Astrocyte (in vitro differentiated cells and primary cell): ENCODE results near the gene AZIN2. TPM values are rescaled to one million over a fixed set of nuclear protein-coding genes. Genes with fewer than 3 reads are reported as not detected.

ENCODE experiments used
- DNase-seq: peaks from one replicate; pipeline ENCODE4 v3.0.0-alpha.2; 2010; ENCODE audit warnings: low read depth
- FAIRE-seq: peaks from 2 replicates; lab custom pipeline; 2011; peaks lifted over from hg19 to GRCh38; lab: Jason Lieb, UNC
- H2AFZ ChIP-seq: 2 replicates; pipeline ENCODE4 v1.6.0; 2012; ENCODE audit warnings: low read depth, low read length, inconsistent platforms
- H3K27ac ChIP-seq: 2 replicates; pipeline ENCODE4 v1.5.1; 2011; ENCODE audit warnings: low read depth, low read length, inconsistent platforms
- H3K27me3 ChIP-seq: 2 replicates; pipeline ENCODE4 v1.6.0; 2011; ENCODE audit warnings: low read length, inconsistent platforms; ENCODE audit not compliant: insufficient read depth
- H3K36me3 ChIP-seq: 2 replicates; pipeline ENCODE4 v1.5.1; 2011; ENCODE audit warnings: low read length, inconsistent platforms; ENCODE audit not compliant: insufficient read depth
- H3K4me1 ChIP-seq: 2 replicates; pipeline ENCODE4 v1.5.1; 2011; ENCODE audit warnings: low read length, inconsistent platforms; ENCODE audit not compliant: insufficient read depth
- H3K4me2 ChIP-seq: 2 replicates; pipeline ENCODE4 v1.6.0; 2012; ENCODE audit warnings: low read length, inconsistent platforms
- H3K4me3 ChIP-seq: 2 replicates; pipeline ENCODE4 v1.5.1; 2011; ENCODE audit warnings: low read depth, mild to moderate bottlenecking, low read length, inconsistent platforms; ENCODE audit not compliant: insufficient read depth
- H3K79me2 ChIP-seq: 2 replicates; pipeline ENCODE4 v1.6.0; 2012; ENCODE audit warnings: mild to moderate bottlenecking, low read length, inconsistent platforms; ENCODE audit not compliant: insufficient read depth
- H3K9ac ChIP-seq: 2 replicates; pipeline ENCODE4 v1.6.0; 2012; ENCODE audit warnings: mild to moderate bottlenecking, low read length, inconsistent platforms
- H3K9me3 ChIP-seq: 2 replicates; pipeline ENCODE4 v1.5.1; 2012; ENCODE audit warnings: low read depth, mild to moderate bottlenecking, low read length, inconsistent platforms; ENCODE audit not compliant: insufficient read depth
- H4K20me1 ChIP-seq: 2 replicates; pipeline ENCODE4 v1.6.0; 2012; ENCODE audit warnings: low read length, inconsistent platforms; ENCODE audit not compliant: insufficient read depth
- H3K27ac Mint-ChIP-seq: one replicate; pipeline ENCODE4 v1.8.0; 2021; ENCODE audit warnings: mild to moderate bottlenecking, mixed read lengths; ENCODE audit not compliant: unreplicated experiment
- H3K27me3 Mint-ChIP-seq: one replicate; pipeline ENCODE4 v1.8.0; 2021; ENCODE audit warnings: low read depth, mixed read lengths; ENCODE audit not compliant: unreplicated experiment
- H3K36me3 Mint-ChIP-seq: one replicate; pipeline ENCODE4 v1.8.0; 2021; ENCODE audit warnings: low read depth, mixed read lengths; ENCODE audit not compliant: unreplicated experiment
- H3K4me1 Mint-ChIP-seq: one replicate; pipeline ENCODE4 v1.8.0; 2021; ENCODE audit warnings: low read depth, mixed read lengths; ENCODE audit not compliant: unreplicated experiment
- H3K4me3 Mint-ChIP-seq: one replicate; pipeline ENCODE4 v1.8.0; 2021; ENCODE audit warnings: mild to moderate bottlenecking, moderate library complexity, mixed read lengths; ENCODE audit not compliant: unreplicated experiment
- H3K9me3 Mint-ChIP-seq: one replicate; pipeline ENCODE4 v1.8.0; 2021; ENCODE audit warnings: mild to moderate bottlenecking, mixed read lengths; ENCODE audit not compliant: unreplicated experiment
- CTCF ChIP-seq: IDR thresholded peaks from 2 replicates; pipeline ENCODE4 v1.5.1; 2011; ENCODE audit warnings: low read depth, mild to moderate bottlenecking, inconsistent platforms, low read length, moderate library complexity; ENCODE audit not compliant: insufficient read depth
- EZH2 ChIP-seq: IDR thresholded peaks from 2 replicates; pipeline ENCODE4 v1.6.1; 2012; ENCODE audit warnings: mild to moderate bottlenecking, low read length, inconsistent platforms; ENCODE audit not compliant: insufficient read depth
- total RNA-seq: library from RNA; stranded (reverse); gene quantifications from 2 replicates; pipeline ENCODE4 v1.2.1, GENCODE V29; 2021

The AZIN2 gene
- total RNA-seq, 1 donor from 2014 or later: 10.1 TPM

GRCh38 chr1:33032126-33032869 is 48.7 kb upstream of the AZIN2 start:
- H3K79me2 ChIP-seq: peaks cover 91% of the 10 kb centered on the region
- TF ChIP-seq EZH2 (no peak), CTCF (no peak)
- Mint-ChIP-seq H3K4me3 (no peak overlapping the region), H3K27ac (no peak overlapping the region), H3K9me3 (no peaks in the 10 kb centered on the region), H3K27me3 (no peaks in the 10 kb centered on the region), H3K4me1 (peaks cover 22% of the 10 kb centered on the region), H3K36me3 (peaks cover 4% of the 10 kb centered on the region)
- H3K4me3 ChIP-seq: no peak overlapping the region
- no peak overlapping the region for H3K9ac ChIP-seq
- peaks cover 75% of the 10 kb centered on the region for H4K20me1 ChIP-seq
- no peak overlapping the region for H3K27ac ChIP-seq
- peaks cover 13% of the 10 kb centered on the region for H3K36me3 ChIP-seq
- no peak overlapping the region for H3K4me2 ChIP-seq
- H3K9me3 ChIP-seq: no peaks in the 10 kb centered on the region
- no peak overlapping the region for H2AFZ ChIP-seq
- no peaks in the 10 kb centered on the region for H3K27me3 ChIP-seq
- H3K4me1 ChIP-seq: peaks cover 11% of the 10 kb centered on the region
- no peak for DNase-seq
- no peak for FAIRE-seq

GRCh38 chr1:33036051-33036525 is 44.9 kb upstream of the AZIN2 start:
- Mint-ChIP-seq H3K9me3 (no peaks in the 10 kb centered on the region), H3K4me3 (peak overlapping the region; percentile 92), H3K36me3 (no peaks in the 10 kb centered on the region), H3K27ac (peak overlapping the region; percentile 84), H3K27me3 (peaks cover 1% of the 10 kb centered on the region), H3K4me1 (peaks cover 15% of the 10 kb centered on the region)
- Histone ChIP-seq H3K4me2 (peak overlapping the region; percentile 98), H4K20me1 (peaks cover 41% of the 10 kb centered on the region), H3K4me1 (peaks cover 11% of the 10 kb centered on the region), H3K36me3 (peaks cover 3% of the 10 kb centered on the region), H3K9ac (peak overlapping the region; percentile 91), H2AFZ (peak overlapping the region; percentile 84), H3K27ac (peak overlapping the region; percentile 86), H3K9me3 (no peaks in the 10 kb centered on the region), H3K4me3 (peak overlapping the region; percentile 97), H3K79me2 (peaks cover 57% of the 10 kb centered on the region), H3K27me3 (no peaks in the 10 kb centered on the region)
- TF ChIP-seq CTCF (no peak), EZH2 (no peak)
- FAIRE-seq (no peak), DNase-seq (no peak)
